ENCODE results near the gene KLHL21. TPM values are rescaled to one million over a fixed set of nuclear protein-coding genes. Genes with fewer than 3 reads are reported as not detected.

KLHL21 gene
- total RNA-seq, 2 donors from 2014 or later = 67.1 to 111 TPM

GRCh38 chr1:6630027-6630426 lies 27.4 kb upstream of the KLHL21 start:
- H3K27ac ChIP-seq = no peak overlapping the region
- intact Hi-C loops (cut with DNase I) = no loop called here
- H3K9me3 ChIP-seq = no peaks in the 10 kb centered on the region
- H3K36me3 ChIP-seq = peaks cover 0 to 3% of the 10 kb centered on the region in 2 donors
- DNase-seq (ENCODE audit: low spot score) = no peak
- H3K27me3 ChIP-seq (replicated peaks; ENCODE audit: insufficient read depth) = no peaks in the 10 kb centered on the region
- peaks cover 4% of the 10 kb centered on the region for H3K4me1 ChIP-seq (replicated peaks)
- H3K4me3 ChIP-seq = no peak overlapping the region
- TF ChIP-seq POLR2A (IDR thresholded peaks at IDR 0.05) = no peak
- TF ChIP-seq POLR2AphosphoS5 (IDR thresholded peaks at IDR 0.05) = no peak
- no peak for TF ChIP-seq CTCF (IDR thresholded peaks at IDR 0.05)
- WGBS = 86% methylated on average over 8 of the region's 8 CpGs

DNA sequence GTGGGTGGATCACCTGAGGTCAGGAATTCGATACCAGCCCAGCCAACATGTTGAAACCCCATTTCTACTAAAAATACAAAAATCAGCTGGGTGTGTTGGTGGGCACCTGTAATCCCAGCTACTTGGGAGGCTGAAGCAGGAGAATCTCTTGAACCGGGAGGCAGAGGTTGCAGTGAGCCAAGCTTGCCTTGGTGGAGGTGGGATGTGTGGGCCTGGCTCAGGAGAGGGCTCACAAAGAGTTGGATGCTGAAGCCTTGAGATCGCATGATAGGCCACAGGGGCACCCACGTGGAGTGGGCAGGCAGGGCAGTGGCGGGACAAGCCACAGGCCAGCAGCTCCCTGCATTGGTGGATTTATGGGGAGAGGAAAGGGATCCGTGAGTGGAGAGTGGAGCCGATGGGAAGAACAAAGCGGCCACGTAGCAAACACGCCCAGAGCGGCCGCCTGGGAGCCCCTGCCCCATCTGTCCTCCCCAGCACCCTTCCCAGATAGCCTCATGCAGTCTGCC lies 26.4 kb upstream of the KLHL21 start:
- no peak for DNase-seq (ENCODE audit: low spot score)
- intact Hi-C loops (cut with DNase I) = loop anchor here (5.0 kb wide), 1 partner anchor 42 kb away; no protein-coding TSS in a partner anchor
- Histone ChIP-seq H3K36me3 (peaks cover 0 to 3% of the 10 kb centered on the region in 2 donors), H3K27ac (no peak overlapping the region), H3K4me1 (replicated peaks) (peaks cover 4% of the 10 kb centered on the region), H3K27me3 (replicated peaks; ENCODE audit: insufficient read depth) (no peaks in the 10 kb centered on the region), H3K9me3 (no peaks in the 10 kb centered on the region), H3K4me3 (no peak overlapping the region)
- no peak for TF ChIP-seq POLR2A (IDR thresholded peaks at IDR 0.05)
- no peak for TF ChIP-seq CTCF (IDR thresholded peaks at IDR 0.05)
- TF ChIP-seq POLR2AphosphoS5 (IDR thresholded peaks at IDR 0.05) = no peak
- 88% methylated on average over 12 of the region's 12 CpGs for WGBS

DNA sequence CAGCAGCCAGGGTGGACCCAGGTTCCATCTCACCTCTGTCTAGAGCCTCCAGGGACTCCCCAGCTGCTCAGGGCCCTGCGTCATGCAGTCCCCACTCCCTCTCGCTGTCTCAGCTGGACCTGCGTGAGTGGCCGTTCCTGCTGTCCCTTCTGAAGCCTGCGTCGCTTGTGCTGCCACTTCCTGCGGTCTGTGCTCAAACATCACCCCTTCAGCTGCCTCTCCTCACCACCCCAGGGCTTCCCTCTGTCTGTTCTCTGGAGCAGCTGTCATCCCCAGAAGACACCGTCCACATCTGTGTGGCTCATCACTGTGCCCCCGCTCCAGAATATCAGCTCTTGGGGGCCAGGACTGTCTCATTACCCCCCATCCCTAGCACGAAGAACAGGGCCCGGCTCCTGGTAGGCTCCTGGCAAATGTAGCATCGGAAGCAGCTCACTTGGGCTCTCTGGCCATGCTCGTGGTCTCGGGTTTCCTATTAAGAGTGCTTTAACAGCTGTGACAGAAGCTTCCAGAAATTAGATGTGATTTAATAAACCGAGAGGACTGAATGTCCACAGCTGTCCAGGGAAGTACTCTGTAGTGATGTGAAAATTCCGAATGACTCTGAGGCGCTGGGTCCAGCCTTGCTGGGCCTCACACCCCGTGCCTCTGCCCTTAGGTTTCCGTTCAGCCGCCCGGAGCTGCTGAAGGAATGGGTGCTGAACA lies 25.3 kb upstream of the KLHL21 start:
- Histone ChIP-seq H3K27me3 (replicated peaks; ENCODE audit: insufficient read depth) (no peaks in the 10 kb centered on the region), H3K36me3 (no peaks in the 10 kb centered on the region), H3K9me3 (no peaks in the 10 kb centered on the region), H3K27ac (no peak overlapping the region), H3K4me3 (no peak overlapping the region), H3K4me1 (replicated peaks) (peaks cover 4% of the 10 kb centered on the region)
- DNase-seq (ENCODE audit: low spot score) = no peak
- TF ChIP-seq CTCF (IDR thresholded peaks at IDR 0.05) = no peak
- TF ChIP-seq POLR2AphosphoS5 (IDR thresholded peaks at IDR 0.05) = no peak
- 86% methylated on average over 21 of the region's 21 CpGs for WGBS
- intact Hi-C loops (cut with DNase I) = loop anchor here (5.0 kb wide), 1 partner anchor 41 kb away; no protein-coding TSS in a partner anchor

DNA sequence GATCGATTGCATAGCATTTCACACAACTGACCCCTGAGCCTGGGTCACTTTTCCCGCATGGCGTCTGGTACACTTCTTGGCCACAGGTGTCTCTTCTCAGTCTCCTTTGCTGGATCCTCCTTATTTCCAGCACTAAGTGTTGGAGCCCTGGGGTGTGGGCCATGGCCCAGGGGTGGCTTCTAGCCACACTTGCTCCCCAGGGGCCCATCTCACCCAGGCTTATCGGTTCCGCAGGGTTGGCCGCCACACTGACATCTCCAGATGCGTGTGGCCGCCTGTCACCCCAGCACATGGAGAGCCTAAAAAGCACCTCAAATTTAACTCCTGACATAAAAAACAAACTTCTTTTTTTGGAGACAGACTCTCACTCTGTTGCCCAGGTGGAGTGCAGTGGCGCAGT lies 24.4 kb upstream of the KLHL21 start:
- H3K27me3 ChIP-seq (replicated peaks; ENCODE audit: insufficient read depth) = no peaks in the 10 kb centered on the region
- DNase-seq (ENCODE audit: low spot score) = no peak
- H3K4me1 ChIP-seq (replicated peaks) = peaks cover 6% of the 10 kb centered on the region
- no peaks in the 10 kb centered on the region for H3K9me3 ChIP-seq
- no peak for TF ChIP-seq POLR2A (IDR thresholded peaks at IDR 0.05)
- H3K36me3 ChIP-seq = no peaks in the 10 kb centered on the region
- no peak overlapping the region for H3K27ac ChIP-seq
- WGBS = 92% methylated on average over 9 of the region's 9 CpGs
- intact Hi-C loops (cut with DNase I) = loop anchor here (5.0 kb wide), 1 partner anchor 40 kb away; no protein-coding TSS in a partner anchor
- no peak overlapping the region for H3K4me3 ChIP-seq

GRCh38 chr1:6625584-6626149 lies 23.0 kb upstream of the KLHL21 start:
- peaks cover 6% of the 10 kb centered on the region for H3K4me1 ChIP-seq (replicated peaks)
- H3K36me3 ChIP-seq = peaks cover 0 to 7% of the 10 kb centered on the region in 2 donors
- H3K27ac ChIP-seq = peak overlapping the region; percentile 89 to 92
- intact Hi-C loops (cut with DNase I) = loop anchor here (5.0 kb wide), 1 partner anchor 38 kb away; no protein-coding TSS in a partner anchor
- no peaks in the 10 kb centered on the region for H3K27me3 ChIP-seq (replicated peaks; ENCODE audit: insufficient read depth)
- DNase-seq (ENCODE audit: low spot score) = no peak
- WGBS = 6% methylated on average over 32 of the region's 32 CpGs
- peak; percentile 23 for TF ChIP-seq POLR2AphosphoS5 (IDR thresholded peaks at IDR 0.05)
- no peak for TF ChIP-seq CTCF (IDR thresholded peaks at IDR 0.05)
- H3K9me3 ChIP-seq = no peaks in the 10 kb centered on the region
- H3K4me3 ChIP-seq = peak overlapping the region; percentile 73 to 87

Data from prostate gland (tissue), 2 donors.